B cell (primary cell): ENCODE measurements around the gene CACNB4. TPM values are rescaled to one million over a fixed set of nuclear protein-coding genes. Genes with fewer than 3 reads are reported as not detected.

Source experiments
- ATAC-seq: fragments of 200-7000 bp; cut with Tn5 transposase; one replicate; pipeline ENCODE4 v1.10.0; 2021; ENCODE audit warnings: low read depth, mild to moderate bottlenecking, moderate number of reproducible peaks, moderate library complexity
- CTCF ChIA-PET: fragments of 350-600 bp; sonication (Branson Sonifier 250); formaldehyde crosslinking; loops from one replicate; lab custom pipeline; 2021; ENCODE audit warnings: antibody characterized with exemption, inconsistent platforms; lab: Charles Lee
- POLR2A ChIA-PET: fragments of 350-600 bp; sonication (Branson Sonifier 250); formaldehyde crosslinking; loops from one replicate; lab custom pipeline; 2021; ENCODE audit warnings: antibody characterized with exemption; lab: Charles Lee
- DNase-seq: peaks from one replicate; pipeline ENCODE4 v3.0.0; 2013
- H2AFZ ChIP-seq: 2 replicates; pipeline ENCODE4 v1.6.1; 2012; ENCODE audit warnings: mild to moderate bottlenecking, low read depth, low read length; ENCODE audit not compliant: insufficient read depth, poor library complexity, severe bottlenecking
- H3K27ac ChIP-seq, 2 donors: 1 replicate in 1 of 2; 2 replicates in 1 of 2; pipeline ENCODE4 v1.5.1; 2012 to 2013; ENCODE audit warnings: low read length in 2 of 2, mild to moderate bottlenecking in 2 of 2, moderate library complexity in 1 of 2
- H3K27me3 ChIP-seq, 4 experiments: fragments of 200-600 bp in 1 of 4; sonication (generic) in 1 of 4; replicated peaks in 1 of 4; 1 replicate in 2 of 4; 2 replicates in 2 of 4; pipeline versions ENCODE4 v1.6.1 to v1.7.0; 2013 to 2016; ENCODE audit warnings: low read length in 3 of 4, mild to moderate bottlenecking in 2 of 4, mixed read lengths in 1 of 4, moderate library complexity in 1 of 4; ENCODE audit not compliant: insufficient read depth in 4 of 4, control insufficient read depth in 3 of 4; ENCODE audit errors: control extremely low read depth in 1 of 4
- H3K36me3 ChIP-seq, 2 experiments: replicated peaks in 1 of 2; 1 replicate in 1 of 2; 2 replicates in 1 of 2; pipeline versions ENCODE4 v1.6.1 to v1.7.1; 2013; ENCODE audit warnings: low read length in 1 of 2; ENCODE audit not compliant: insufficient read depth in 2 of 2, control insufficient read depth in 1 of 2; ENCODE audit errors: control extremely low read depth in 1 of 2, extremely low read depth in 1 of 2
- H3K4me1 ChIP-seq, 2 donors: fragments of 200-600 bp in 1 of 2; sonication (generic) in 1 of 2; 1 replicate in 1 of 2; 2 replicates in 1 of 2; pipeline versions ENCODE4 v1.5.1 to v1.6.1; 2013 to 2017; ENCODE audit warnings: low read length in 2 of 2; ENCODE audit not compliant: control insufficient read depth in 2 of 2, insufficient read depth in 2 of 2
- H3K4me2 ChIP-seq: replicated peaks from 2 replicates; pipeline ENCODE3; 2012; ENCODE audit warnings: mild to moderate bottlenecking, low read depth, low read length; ENCODE audit not compliant: poor library complexity, severe bottlenecking
- H3K4me3 ChIP-seq, 5 experiments: fragments of 200-600 bp in 1 of 5; sonication (generic) in 1 of 5; 1 replicate in 3 of 5; 2 replicates in 2 of 5; pipeline versions ENCODE4 v1.5.1 to v1.7.0; 2011 to 2016; ENCODE audit warnings: low read length in 4 of 5, mild to moderate bottlenecking in 4 of 5, low read depth in 2 of 5, control low read depth in 1 of 5, moderate library complexity in 1 of 5; ENCODE audit not compliant: insufficient read depth in 1 of 5; ENCODE audit errors: control extremely low read depth in 1 of 5, extremely low read depth in 1 of 5
- H3K79me2 ChIP-seq: fragments of 200-600 bp; sonication (generic); one replicate; pipeline ENCODE4 v1.6.0; 2016; ENCODE audit warnings: low read length; ENCODE audit not compliant: control insufficient read depth, insufficient read depth
- H3K9ac ChIP-seq: fragments of 200-600 bp; sonication (generic); 2 replicates; pipeline ENCODE4 v1.6.1; 2017; ENCODE audit warnings: mild to moderate bottlenecking, low read length, moderate library complexity
- H3K9me3 ChIP-seq, 3 donors: one replicate each; pipeline versions ENCODE4 v1.6.1 to v1.7.1; 2013; ENCODE audit warnings: low read length in 2 of 3; ENCODE audit not compliant: control insufficient read depth in 2 of 3, insufficient read depth in 1 of 3; ENCODE audit errors: control extremely low read depth in 1 of 3
- H4K20me1 ChIP-seq: 2 replicates; pipeline ENCODE4 v1.6.0; 2012; ENCODE audit warnings: mild to moderate bottlenecking, low read length; ENCODE audit not compliant: insufficient read depth, control insufficient read depth, poor library complexity, severe bottlenecking
- H3K27ac Mint-ChIP-seq: one replicate; pipeline ENCODE4 v1.8.0; 2021; ENCODE audit warnings: mixed read lengths
- H3K27me3 Mint-ChIP-seq: one replicate; pipeline ENCODE4 v1.8.0; 2021; ENCODE audit warnings: mixed read lengths
- H3K4me1 Mint-ChIP-seq: one replicate; pipeline ENCODE4 v1.8.0; 2021; ENCODE audit warnings: mixed read lengths
- H3K4me3 Mint-ChIP-seq: one replicate; pipeline ENCODE4 v1.8.0; 2021; ENCODE audit warnings: mixed read lengths
- H3K9me3 Mint-ChIP-seq: one replicate; pipeline ENCODE4 v1.8.0; 2022; ENCODE audit warnings: mixed read lengths; ENCODE audit not compliant: insufficient read depth
- CTCF ChIP-seq: fragments of 200-600 bp; IDR thresholded peaks from one replicate; pipeline ENCODE4 v1.8.0; 2022; ENCODE audit warnings: antibody characterized with exemption, mild to moderate bottlenecking
- EZH2 ChIP-seq: IDR thresholded peaks from 2 replicates; pipeline ENCODE4 v1.6.1; 2012; ENCODE audit warnings: borderline replicate concordance, low read depth, mild to moderate bottlenecking, moderate library complexity, low read length; ENCODE audit not compliant: insufficient read depth, poor library complexity, severe bottlenecking
- WGBS: methylation state at CpG from one replicate; pipeline ENCODE4 v1.1.5; 2013; ENCODE audit warnings: missing lambda C conversion rate; ENCODE audit not compliant: insufficient coverage; 5-methylcytosine and 5-hydroxymethylcytosine counted together
- intact Hi-C: fragments of 100-400 bp; cut with micrococcal nuclease; formaldehyde crosslinking; loops from one replicate; pipeline ENCODE4 v1.10.0; 2022
- polyA plus RNA-seq: library from polyadenylated mRNA; depleted of rRNA; stranded (reverse); fragments of >200 nt; gene quantifications from 2 replicates; pipeline ENCODE4 v1.2.3, GENCODE V29; 2012
- total RNA-seq, 2 donors: library from RNA; stranded (reverse); fragments of 120-200 nt in 1 of 2; gene quantifications; 1 replicate in 1 of 2; 2 replicates in 1 of 2; pipeline versions ENCODE4 v1.2.3 to v1.2.4, GENCODE V29; 2013 to 2022

Gene CACNB4
- total and polyA plus RNA-seq, 2 donors (not counting 1 experiment from before 2014, with no cell fraction given) = 0.12 to 1.4 TPM

GRCh38 chr2:152122161-152122560 lies 23.3 kb upstream of the CACNB4 start:
- Histone ChIP-seq H3K27ac (no peak overlapping the region), H3K79me2 (no peaks in the 10 kb centered on the region), H3K4me1 (no peaks in the 10 kb centered on the region), H3K9ac (no peak overlapping the region), H3K9me3 (no peaks in the 10 kb centered on the region), H3K36me3 (peaks cover 22 to 32% of the 10 kb centered on the region in 2 experiments), H3K27me3 (no peaks in the 10 kb centered on the region), H4K20me1 (no peaks in the 10 kb centered on the region), H3K4me2 (no peak overlapping the region), H3K4me3 (no peak overlapping the region), H2AFZ (no peak overlapping the region)
- intact Hi-C loops = no loop called here
- no peaks in the 10 kb centered on the region for H3K9me3 Mint-ChIP-seq
- ATAC-seq (no peak), DNase-seq (no peak)
- WGBS = no CpG with 5 or more reads among the region's 2 CpGs
- H3K27ac Mint-ChIP-seq = no peak overlapping the region
- no peak overlapping the region for H3K4me3 Mint-ChIP-seq
- H3K27me3 Mint-ChIP-seq = no peaks in the 10 kb centered on the region
- no peak for TF ChIP-seq EZH2
- TF ChIP-seq CTCF = no peak
- POLR2A ChIA-PET = no interaction called here
- no peaks in the 10 kb centered on the region for H3K4me1 Mint-ChIP-seq
- CTCF ChIA-PET = no interaction called here

GRCh38 chr2:152120430-152120829 lies 21.6 kb upstream of the CACNB4 start:
- intact Hi-C loops = no loop called here

More at GRCh38 chr2:152120430-152120829, 21.6 kb upstream of the CACNB4 start:
- H3K27me3 Mint-ChIP-seq = no peaks in the 10 kb centered on the region
- DNase-seq (no peak), ATAC-seq (no peak)
- H3K4me1 Mint-ChIP-seq = no peaks in the 10 kb centered on the region
- POLR2A ChIA-PET = no interaction called here
- Histone ChIP-seq H3K27me3 (no peaks in the 10 kb centered on the region), H3K79me2 (no peaks in the 10 kb centered on the region), H2AFZ (no peak overlapping the region), H3K4me1 (no peaks in the 10 kb centered on the region), H3K27ac (no peak overlapping the region), H3K4me3 (no peak overlapping the region), H3K9me3 (no peaks in the 10 kb centered on the region), H3K4me2 (no peak overlapping the region), H3K9ac (no peak overlapping the region), H3K36me3 (peaks cover 22 to 28% of the 10 kb centered on the region in 2 experiments), H4K20me1 (no peaks in the 10 kb centered on the region)
- no peak overlapping the region for H3K4me3 Mint-ChIP-seq
- H3K9me3 Mint-ChIP-seq = no peaks in the 10 kb centered on the region
- CTCF ChIA-PET = no interaction called here
- WGBS = no CpG with 5 or more reads among the region's 1 CpG
- H3K27ac Mint-ChIP-seq = no peak overlapping the region
- TF ChIP-seq EZH2 (no peak), CTCF (no peak)
